Measurements from ENCODE around the gene MPZL3.

DNA sequence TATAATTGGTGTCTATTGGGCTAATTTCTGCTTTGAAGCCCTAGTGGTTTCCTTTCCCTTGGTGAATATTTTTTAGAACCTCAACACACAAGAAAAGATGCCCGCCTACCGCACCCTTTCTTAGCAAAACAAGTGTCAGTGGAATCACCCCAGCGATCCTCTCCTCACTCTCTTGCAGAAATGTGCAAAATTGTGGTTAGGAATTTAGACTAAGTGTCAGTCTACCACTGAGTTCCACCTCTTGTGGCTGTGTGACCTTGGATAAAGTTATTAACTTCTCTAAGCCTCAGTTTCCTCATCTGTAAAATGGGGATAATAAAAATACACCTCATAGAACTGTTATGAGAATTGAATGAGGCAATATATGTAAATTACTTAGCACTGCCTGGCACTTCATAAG is 22.1 kb downstream of the MPZL3 start:
- TF ChIP-seq CTCF (IDR thresholded peaks at IDR 0.05): no peak
- TF ChIP-seq POLR2A (IDR thresholded peaks at IDR 0.05): no peak
